HG03108 (cell line): ENCODE data around the gene RAB5IF.

ENCODE experiments used
- ATAC-seq: cut with Tn5 transposase; IDR thresholded peaks from one replicate; pipeline ENCODE4 v1.9.1; 2021; ENCODE audit warnings: moderate library complexity; ENCODE audit not compliant: unreplicated experiment

The RAB5IF gene

DNA sequence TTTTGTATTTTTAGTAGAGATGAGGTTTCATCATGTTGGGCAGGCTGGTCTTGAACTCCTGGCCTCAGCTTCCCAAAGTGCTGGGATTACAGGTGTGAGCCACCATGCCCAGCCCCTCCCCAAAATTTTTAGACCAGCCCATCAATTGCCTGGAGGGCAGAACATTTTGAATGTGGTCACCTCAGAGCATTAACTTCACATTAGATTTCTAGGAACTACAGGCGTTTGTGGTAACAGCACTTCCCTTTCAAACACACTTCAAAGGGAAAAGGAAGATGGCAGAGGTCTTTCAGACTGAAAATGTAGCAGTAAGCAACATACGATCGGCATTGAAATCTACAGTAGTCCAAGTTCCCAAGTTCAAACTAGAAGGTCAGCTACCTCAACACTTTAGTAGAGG lies 52.7 kb downstream of the RAB5IF start:
- no peak for ATAC-seq
